Mesenchymal stem cell (in vitro differentiated cells and primary cell): Measurements from ENCODE around the gene NHLRC4.

ENCODE experiments used
- DNase-seq: peaks from one replicate; pipeline ENCODE4 v3.0.0-alpha.2; 2013
- H2AFZ ChIP-seq: one replicate; pipeline ENCODE4 v1.6.1; 2013; ENCODE audit warnings: low read depth, mild to moderate bottlenecking, control low read depth, inconsistent platforms, low read length, moderate library complexity
- H2AK5ac ChIP-seq: 2 replicates; pipeline ENCODE4 v1.6.1; 2013; ENCODE audit warnings: low read length, moderate library complexity, mild to moderate bottlenecking, inconsistent platforms; ENCODE audit not compliant: severe bottlenecking
- H2BK120ac ChIP-seq: one replicate; pipeline ENCODE4 v1.6.1; 2013; ENCODE audit warnings: low read depth, mild to moderate bottlenecking, inconsistent platforms, low read length, moderate library complexity
- H2BK12ac ChIP-seq, 2 experiments: one replicate each; pipeline ENCODE4 v1.6.1; 2013; ENCODE audit warnings: inconsistent platforms in 2 of 2, low read length in 2 of 2, mild to moderate bottlenecking in 2 of 2, moderate library complexity in 2 of 2, control low read depth in 1 of 2
- H2BK15ac ChIP-seq: one replicate; pipeline ENCODE4 v1.6.1; 2013; ENCODE audit warnings: mild to moderate bottlenecking, low read depth, inconsistent platforms; ENCODE audit not compliant: poor library complexity, severe bottlenecking
- H2BK5ac ChIP-seq: 2 replicates; pipeline ENCODE4 v1.6.1; 2013; ENCODE audit warnings: low read depth, mild to moderate bottlenecking, low read length, control low read depth, inconsistent platforms; ENCODE audit not compliant: poor library complexity, severe bottlenecking
- H3K14ac ChIP-seq, 2 experiments: one replicate each; pipeline ENCODE4 v1.6.1; 2013; ENCODE audit warnings: inconsistent platforms in 2 of 2, low read length in 2 of 2, control low read depth in 1 of 2, mild to moderate bottlenecking in 1 of 2, moderate library complexity in 1 of 2
- H3K18ac ChIP-seq, 2 experiments: one replicate each; pipeline ENCODE4 v1.6.1; 2013; ENCODE audit warnings: inconsistent platforms in 2 of 2, low read length in 2 of 2, control low read depth in 1 of 2, low read depth in 1 of 2, mild to moderate bottlenecking in 1 of 2
- H3K23ac ChIP-seq, 2 experiments: one replicate each; pipeline ENCODE4 v1.6.1; 2013; ENCODE audit warnings: inconsistent platforms in 2 of 2, low read length in 2 of 2, mild to moderate bottlenecking in 2 of 2, moderate library complexity in 2 of 2, control low read depth in 1 of 2
- H3K27ac ChIP-seq: 2 replicates; pipeline ENCODE4 v1.5.1; 2013; ENCODE audit warnings: mild to moderate bottlenecking, moderate library complexity, low read length, control low read depth, inconsistent platforms; ENCODE audit not compliant: poor library complexity, severe bottlenecking
- H3K27me3 ChIP-seq, 2 experiments: 2 replicates each; pipeline versions ENCODE4 v1.6.1 to v1.7.0; 2013; ENCODE audit warnings: low read length in 2 of 2, mild to moderate bottlenecking in 2 of 2, moderate library complexity in 2 of 2, control low read depth in 1 of 2, inconsistent platforms in 1 of 2; ENCODE audit not compliant: control insufficient read depth in 1 of 2, insufficient read depth in 1 of 2
- H3K36me3 ChIP-seq, 2 experiments: 2 replicates each; pipeline versions ENCODE4 v1.6.1 to v1.7.0; 2013; ENCODE audit warnings: low read length in 2 of 2, control low read depth in 1 of 2, inconsistent platforms in 1 of 2, low read depth in 1 of 2, mild to moderate bottlenecking in 1 of 2; ENCODE audit not compliant: insufficient read depth in 2 of 2, control insufficient read depth in 1 of 2
- H3K4ac ChIP-seq, 2 experiments: one replicate each; pipeline ENCODE4 v1.6.1; 2013; ENCODE audit warnings: inconsistent platforms in 2 of 2, low read length in 2 of 2, mild to moderate bottlenecking in 2 of 2, moderate library complexity in 2 of 2, control low read depth in 1 of 2, low read depth in 1 of 2
- H3K4me1 ChIP-seq: 2 replicates; pipeline ENCODE4 v1.6.1; 2013; ENCODE audit warnings: low read depth, low read length, control low read depth; ENCODE audit not compliant: control insufficient read depth, insufficient read depth
- H3K4me2 ChIP-seq: 2 replicates; pipeline ENCODE4 v1.6.1; 2013; ENCODE audit warnings: low read length, mild to moderate bottlenecking, inconsistent platforms; ENCODE audit not compliant: poor library complexity, severe bottlenecking
- H3K4me3 ChIP-seq, 2 experiments: 2 replicates each; pipeline versions ENCODE4 v1.5.1 to v1.7.0; 2013; ENCODE audit warnings: low read length in 2 of 2, mild to moderate bottlenecking in 2 of 2, control low read depth in 1 of 2, low read depth in 1 of 2; ENCODE audit not compliant: insufficient read depth in 1 of 2
- H3K79me1 ChIP-seq: replicated peaks from 2 replicates; pipeline ENCODE4 v1.6.1; 2013; ENCODE audit warnings: mild to moderate bottlenecking, control low read depth, low read length, inconsistent platforms; ENCODE audit not compliant: poor library complexity, severe bottlenecking
- H3K9ac ChIP-seq: 2 replicates; pipeline ENCODE4 v1.7.0; 2013; ENCODE audit warnings: mild to moderate bottlenecking, low read length, moderate library complexity
- H3K9me3 ChIP-seq: 2 replicates; pipeline ENCODE4 v1.7.0; 2013; ENCODE audit warnings: mild to moderate bottlenecking, low read length; ENCODE audit not compliant: control insufficient read depth
- H4K8ac ChIP-seq: one replicate; pipeline ENCODE4 v1.6.1; 2013; ENCODE audit warnings: inconsistent platforms, mild to moderate bottlenecking, low read length, moderate library complexity
- H4K91ac ChIP-seq: one replicate; pipeline ENCODE4 v1.6.1; 2013; ENCODE audit warnings: mild to moderate bottlenecking, low read length, inconsistent platforms
- WGBS: methylation state at CpG from one replicate; pipeline ENCODE4 v1.1.7; 2013; ENCODE audit warnings: mixed read lengths; 5-methylcytosine and 5-hydroxymethylcytosine counted together

NHLRC4 gene

DNA sequence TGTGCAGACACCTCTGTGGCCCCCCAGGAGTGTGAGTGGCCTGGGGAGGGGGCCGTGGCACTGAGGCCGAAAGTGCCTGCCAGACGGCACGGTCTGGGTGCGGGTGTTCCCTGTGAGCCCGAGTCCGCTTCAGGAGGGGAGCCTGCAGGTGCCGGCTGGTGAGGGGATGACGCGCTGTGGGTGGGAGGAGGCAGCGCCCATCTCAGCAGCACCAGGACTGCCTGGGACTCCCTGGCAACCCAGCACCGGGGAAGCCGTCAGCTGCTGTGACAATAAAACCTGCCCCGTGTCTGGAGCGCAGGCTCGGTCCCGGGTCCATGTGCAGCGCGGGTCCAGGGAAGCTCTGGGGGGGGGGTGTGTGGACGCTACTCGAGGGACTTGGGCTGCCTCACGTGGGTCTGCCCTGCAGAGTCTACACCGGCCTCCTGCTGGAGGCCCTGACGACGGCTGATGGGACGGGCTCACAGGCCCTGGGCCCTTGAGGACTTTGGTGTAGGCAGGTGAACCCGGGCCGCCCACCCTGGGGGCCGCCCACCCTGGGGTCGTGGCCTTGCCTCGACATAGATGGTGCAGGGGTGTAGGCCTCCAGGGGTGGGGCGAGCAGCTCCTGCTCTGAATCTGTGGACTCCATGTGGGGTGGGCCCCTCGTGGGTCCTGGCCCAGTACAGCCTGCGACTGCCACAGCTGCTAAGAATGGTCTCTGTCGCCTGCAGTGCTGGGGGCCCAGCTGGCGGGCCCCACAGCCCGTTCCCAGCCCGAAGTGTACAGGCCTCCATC, 17.2 kb downstream of the NHLRC4 start:
- WGBS, result 57% methylated on average over 38 of the region's 38 CpGs
- no peak overlapping the region for H3K9ac ChIP-seq
- no peak overlapping the region for H2BK12ac ChIP-seq
- H3K4me3 ChIP-seq, result peak overlapping the region in 1 of 2 experiments; percentile 0
- H3K18ac ChIP-seq, result no peak overlapping the region
- H3K14ac ChIP-seq, result no peak overlapping the region
- no peaks in the 10 kb centered on the region for H3K27me3 ChIP-seq
- no peak overlapping the region for H3K23ac ChIP-seq
- H2AFZ ChIP-seq, result no peak overlapping the region
- peak overlapping the region; percentile 35 for H4K91ac ChIP-seq
- DNase-seq, result no peak
- H3K36me3 ChIP-seq, result peaks cover 11 to 38% of the 10 kb centered on the region in 2 experiments
- H3K4ac ChIP-seq, result no peak overlapping the region
- H2BK15ac ChIP-seq, result peak overlapping the region; percentile 33
- H3K4me1 ChIP-seq, result peaks cover 38% of the 10 kb centered on the region
- no peak overlapping the region for H2AK5ac ChIP-seq
- H4K8ac ChIP-seq, result peak overlapping the region; percentile 47
- no peak overlapping the region for H3K27ac ChIP-seq
- H3K79me1 ChIP-seq, result peaks cover 13% of the 10 kb centered on the region
- H2BK5ac ChIP-seq, result no peak overlapping the region
- H3K4me2 ChIP-seq, result no peak overlapping the region
- H3K9me3 ChIP-seq, result no peaks in the 10 kb centered on the region
- H2BK120ac ChIP-seq, result no peak overlapping the region

DNA sequence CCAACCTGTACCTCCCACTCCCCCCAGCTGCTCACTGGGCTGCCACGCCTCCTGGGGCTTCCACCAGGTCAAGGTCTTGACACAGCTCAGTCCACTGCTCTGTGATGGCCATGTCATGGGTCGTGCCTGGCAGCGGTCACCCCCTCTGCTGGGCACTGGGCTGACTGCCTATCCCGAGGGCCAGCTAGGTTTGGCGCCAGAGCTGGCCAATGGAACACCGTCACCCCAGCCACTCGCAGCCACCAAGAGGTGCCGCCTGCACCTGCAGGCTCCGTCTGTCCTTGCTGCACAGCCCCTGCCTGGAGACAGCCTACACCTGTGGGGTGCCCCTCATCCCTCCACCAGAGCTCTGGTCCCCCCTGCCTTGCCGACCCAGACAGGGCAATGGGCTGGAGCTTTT, 18.5 kb downstream of the NHLRC4 start:
- Histone ChIP-seq H2BK5ac (no peak overlapping the region), H3K4me3 (no peak overlapping the region), H3K4me1 (peaks cover 38% of the 10 kb centered on the region), H2BK120ac (no peak overlapping the region), H4K91ac (no peak overlapping the region), H2BK15ac (peak overlapping the region; percentile 33), H3K79me1 (peaks cover 13% of the 10 kb centered on the region), H3K27ac (no peak overlapping the region), H3K4ac (no peak overlapping the region), H3K9me3 (no peaks in the 10 kb centered on the region), H2AFZ (no peak overlapping the region), H4K8ac (no peak overlapping the region), H3K14ac (no peak overlapping the region), H2AK5ac (no peak overlapping the region), H3K18ac (peak overlapping the region in 1 of 2 experiments; percentile 57), H3K36me3 (peaks cover 11 to 31% of the 10 kb centered on the region in 2 experiments), H3K27me3 (no peaks in the 10 kb centered on the region), H3K9ac (no peak overlapping the region), H2BK12ac (peak overlapping the region in 1 of 2 experiments; percentile 30), H3K4me2 (no peak overlapping the region), H3K23ac (no peak overlapping the region)
- DNase-seq, result no peak
- WGBS, result 68% methylated on average over 10 of the region's 10 CpGs

DNA sequence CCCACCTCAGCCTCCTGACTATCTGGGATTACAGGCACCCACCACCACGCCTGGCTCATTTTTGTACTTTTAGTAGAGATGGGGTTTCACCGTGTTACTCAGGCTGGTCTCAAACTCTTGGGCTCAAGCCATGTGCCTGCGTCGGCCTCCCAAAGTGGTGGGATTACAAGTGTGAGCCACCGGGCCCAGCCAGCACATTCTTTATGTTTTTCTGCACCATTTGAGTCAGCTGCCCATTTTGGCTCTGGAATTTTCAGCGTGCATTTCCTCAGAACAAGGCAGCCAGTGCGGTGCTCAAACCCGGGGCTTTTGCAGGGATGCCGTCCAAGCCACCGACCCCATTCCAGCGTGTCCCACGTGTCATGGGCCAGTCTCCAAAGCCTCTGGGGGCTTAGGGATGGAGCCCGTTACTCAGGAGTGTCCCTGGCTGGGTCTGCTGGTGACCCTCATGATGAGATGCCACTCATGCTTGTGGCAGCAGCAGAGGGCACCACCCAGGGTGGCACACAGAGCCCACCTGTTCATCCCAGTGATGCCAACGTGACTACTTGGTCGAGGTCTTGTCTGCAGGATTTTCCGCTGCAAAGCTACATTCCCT, 19.3 kb downstream of the NHLRC4 start:
- no peak overlapping the region for H3K4ac ChIP-seq
- 71% methylated on average over 16 of the region's 16 CpGs for WGBS
- H2BK5ac ChIP-seq, result no peak overlapping the region
- no peak overlapping the region for H3K27ac ChIP-seq
- no peak for DNase-seq
- H3K18ac ChIP-seq, result no peak overlapping the region
- H2BK12ac ChIP-seq, result peak overlapping the region in 1 of 2 experiments; percentile 1
- no peaks in the 10 kb centered on the region for H3K9me3 ChIP-seq
- H2AK5ac ChIP-seq, result no peak overlapping the region
- H3K9ac ChIP-seq, result peak overlapping the region; percentile 22
- H4K8ac ChIP-seq, result no peak overlapping the region
- no peaks in the 10 kb centered on the region for H3K27me3 ChIP-seq
- no peak overlapping the region for H4K91ac ChIP-seq
- H2BK120ac ChIP-seq, result no peak overlapping the region
- peaks cover 6 to 23% of the 10 kb centered on the region in 2 experiments for H3K36me3 ChIP-seq
- no peak overlapping the region for H2AFZ ChIP-seq
- H3K4me2 ChIP-seq, result no peak overlapping the region
- no peak overlapping the region for H3K4me3 ChIP-seq
- H3K14ac ChIP-seq, result no peak overlapping the region
- H2BK15ac ChIP-seq, result no peak overlapping the region
- H3K79me1 ChIP-seq, result peaks cover 19% of the 10 kb centered on the region
- peaks cover 45% of the 10 kb centered on the region for H3K4me1 ChIP-seq
- H3K23ac ChIP-seq, result no peak overlapping the region
